NCI-H128 (cell line): ENCODE measurements around the gene UBALD1.
"Not testable (repeated sequence)": the region's sequence is repeated elsewhere in the genome, so short reads cannot be mapped to it uniquely, and the experiment has no call there.

ENCODE experiments used
- DNase-seq: peaks from one replicate; lab custom pipeline; 2025; ENCODE audit not compliant: unreplicated experiment; lab: John Stamatoyannopoulos, UW

UBALD1 gene

DNA sequence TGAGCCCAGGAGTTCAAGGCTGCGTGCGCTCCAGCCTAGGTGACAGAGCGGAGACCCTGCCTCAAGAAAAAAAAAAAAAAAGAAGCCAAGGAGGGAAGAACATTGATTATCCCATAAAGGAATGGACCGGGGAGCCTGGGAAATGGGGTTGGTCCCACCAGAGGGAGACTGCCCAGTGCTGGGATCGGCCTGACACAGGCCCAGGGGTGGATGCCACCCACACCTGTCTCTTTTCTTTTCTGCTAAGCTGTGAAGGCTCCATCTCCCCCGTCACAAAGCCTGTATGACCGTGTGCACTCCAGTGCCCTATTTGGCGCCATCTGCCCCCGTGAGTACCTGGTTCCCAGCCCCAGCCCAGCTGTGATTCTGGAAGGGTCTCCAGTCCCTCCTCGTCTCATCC is 15.7 kb downstream of the UBALD1 start:
- DNase-seq: no peak

GRCh38 chr16:4597174-4597573 is 17.5 kb downstream of the UBALD1 start:
- DNase-seq: no peak

GRCh38 chr16:4594433-4595410 is 20.0 kb downstream of the UBALD1 start:
- no peak for DNase-seq

- DNase-seq: no peak
These were observed 21.6 kb downstream of the UBALD1 start for GRCh38 chr16:4593086-4593485.

DNA sequence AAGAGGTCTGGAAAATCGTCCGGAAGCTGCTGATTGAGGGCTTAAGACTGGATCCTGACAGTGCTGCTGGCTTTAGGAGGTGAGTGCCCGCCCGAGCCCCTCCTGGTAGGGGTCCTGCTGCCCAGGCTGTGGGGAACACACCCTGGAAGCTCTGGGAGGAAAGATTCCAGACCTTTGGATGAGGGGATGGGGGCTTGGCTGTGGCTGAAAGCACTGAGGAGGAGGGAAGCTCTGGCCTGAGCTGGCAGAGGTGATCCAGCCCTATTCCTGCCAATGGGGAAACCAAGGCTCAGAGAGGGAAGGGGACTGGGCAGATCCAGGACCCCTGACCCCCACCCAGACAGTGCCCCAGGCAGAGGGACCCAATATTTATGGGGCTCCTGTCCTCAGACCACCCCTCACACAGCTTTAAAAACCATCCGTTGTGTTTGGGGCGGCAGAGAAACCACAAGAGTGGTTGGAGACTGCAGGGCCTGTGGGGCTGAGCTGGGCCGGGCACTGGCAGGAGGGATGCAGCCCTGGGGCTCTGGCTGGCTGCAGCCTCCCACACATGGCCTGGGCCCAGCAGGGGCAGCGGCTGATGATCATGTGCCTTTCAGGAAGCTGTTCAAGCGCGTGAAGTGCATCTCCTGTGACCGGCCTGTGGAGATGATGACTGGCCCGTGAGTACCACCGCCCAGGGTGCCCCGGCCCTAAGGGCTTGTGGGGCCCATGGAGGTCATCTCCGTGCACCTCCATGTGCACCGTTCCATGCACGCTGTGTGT is 22.8 kb downstream of the UBALD1 start:
- DNase-seq: no peak

DNA sequence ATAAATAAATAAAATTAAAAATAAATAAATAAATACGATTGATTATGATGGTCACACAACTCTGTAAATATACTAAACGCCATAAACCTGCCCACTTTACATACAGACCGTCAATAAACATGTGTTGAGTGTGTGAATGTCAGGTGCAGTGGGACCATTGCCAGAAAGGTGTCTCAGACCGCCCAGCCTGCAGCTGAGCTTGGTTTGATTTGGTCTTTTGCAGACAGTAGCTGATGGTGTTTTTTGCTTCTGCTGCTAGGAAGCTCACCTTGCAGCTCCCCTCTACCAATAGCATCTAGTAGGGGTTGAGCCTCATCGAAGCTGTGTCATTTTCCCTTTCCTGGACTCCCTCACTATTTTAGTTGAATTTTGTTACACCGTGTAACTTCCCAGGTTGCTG is 23.5 kb downstream of the UBALD1 start:
- no peak for DNase-seq

- DNase-seq: no peak
These were observed 25.7 kb downstream of the UBALD1 start for GRCh38 chr16:4588961-4589360.

DNA sequence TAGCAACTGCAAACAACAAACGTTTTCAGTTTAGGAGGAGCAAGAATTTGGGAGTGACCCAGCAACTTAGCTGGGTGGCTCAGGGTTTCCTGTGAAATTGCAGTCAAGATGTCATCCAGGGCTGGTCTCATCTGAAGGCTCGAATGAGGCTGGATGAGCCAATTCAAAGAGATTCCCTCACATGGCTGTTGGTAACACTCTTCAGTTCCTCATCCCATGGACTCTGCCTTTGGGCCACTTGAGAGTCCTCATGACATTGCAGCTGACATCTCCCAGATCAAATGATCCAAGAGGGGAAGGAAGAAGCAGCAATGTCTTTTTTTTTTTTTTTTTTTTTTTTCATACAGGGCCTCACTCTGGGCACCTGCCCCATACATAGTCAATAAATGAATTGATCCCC is 26.3 kb downstream of the UBALD1 start:
- no peak for DNase-seq

DNA sequence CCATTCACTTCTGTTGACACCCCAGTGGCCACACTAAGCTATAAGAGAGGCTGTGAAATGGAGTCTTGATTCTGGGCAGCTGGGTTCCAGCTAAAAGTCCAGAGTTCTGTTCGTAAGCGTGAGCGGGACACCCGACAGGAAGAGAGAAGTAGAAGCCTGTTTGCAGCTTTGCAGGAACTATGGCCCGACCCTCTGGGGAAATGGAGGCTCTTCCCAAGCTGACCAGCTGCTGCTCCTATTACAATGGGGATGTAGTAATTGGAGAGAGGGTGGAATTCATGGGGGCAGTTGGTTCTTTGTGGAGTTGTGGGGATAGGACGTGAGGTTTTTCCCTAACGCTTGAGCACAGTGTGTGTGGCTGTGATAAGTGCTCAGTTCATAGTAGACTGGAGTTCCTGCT is 28.4 kb downstream of the UBALD1 start:
- no peak for DNase-seq

DNA sequence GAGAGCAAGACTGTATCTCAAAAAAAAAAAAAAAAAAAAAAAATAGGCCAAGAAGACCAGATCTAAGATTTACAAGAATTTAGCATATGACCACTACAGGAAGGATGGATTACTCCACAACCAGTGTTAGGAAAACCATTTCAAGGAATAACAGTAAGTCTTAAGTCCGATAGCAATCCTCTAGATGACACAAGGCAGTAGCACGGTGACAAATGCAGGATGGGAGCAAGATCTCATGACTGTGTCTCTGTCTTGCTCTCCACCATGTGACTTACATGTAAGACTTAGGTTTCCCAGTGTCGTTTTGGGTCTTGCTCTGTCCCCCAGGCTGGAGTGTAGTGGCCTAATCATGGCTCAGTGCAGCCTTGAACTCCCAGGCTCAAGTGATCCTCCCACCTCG is 30.8 kb downstream of the UBALD1 start:
- no peak for DNase-seq

DNA sequence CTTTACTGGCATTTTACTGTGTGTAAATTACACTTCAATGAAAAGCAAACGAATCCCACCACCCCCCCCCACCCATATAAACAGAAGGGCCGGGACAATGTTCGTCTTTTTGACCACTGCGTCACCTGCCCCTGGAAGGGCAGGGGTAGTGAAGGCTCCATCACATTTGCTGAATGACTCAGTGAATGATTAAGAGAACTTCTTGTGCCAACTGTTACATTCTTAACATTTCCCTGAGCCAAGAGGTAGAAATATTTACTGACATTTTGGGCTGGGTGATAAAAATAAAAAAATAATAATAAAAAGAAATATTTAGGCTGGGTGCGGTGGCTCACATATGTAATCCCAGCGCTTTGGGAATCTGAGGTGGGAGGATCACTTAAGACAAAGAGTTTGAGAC is 34.4 kb downstream of the UBALD1 start:
- no peak for DNase-seq

DNA sequence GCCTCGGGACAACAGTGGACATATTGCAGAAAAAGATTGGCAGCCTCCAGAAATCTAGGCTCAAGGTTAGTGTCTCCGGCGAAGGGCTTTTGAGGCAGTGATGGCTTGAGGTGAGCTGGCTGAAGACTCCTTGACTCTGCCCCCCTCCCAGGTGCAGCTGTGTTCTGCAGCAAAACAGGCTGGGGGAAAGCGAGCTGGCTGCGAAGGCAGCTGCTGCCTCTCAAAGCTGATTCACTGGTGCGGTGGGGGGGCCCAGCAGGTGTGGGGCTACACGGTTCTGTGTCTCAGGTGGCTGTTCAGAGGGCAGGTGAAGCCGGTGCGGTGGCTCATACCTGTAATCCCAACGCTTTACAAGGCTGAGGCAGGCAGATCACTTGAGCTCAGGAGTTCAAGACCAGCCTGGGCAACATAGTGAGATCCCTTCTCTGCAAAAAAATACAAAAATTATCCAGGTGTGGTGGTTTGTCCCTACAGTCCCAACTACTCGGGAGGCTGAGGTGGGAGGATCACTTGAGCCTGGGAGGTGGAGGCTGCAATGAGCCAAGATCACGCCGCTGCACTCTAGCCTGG is 35.6 kb downstream of the UBALD1 start:
- no peak for DNase-seq

- DNase-seq: no peak
These were observed 38.7 kb downstream of the UBALD1 start for GRCh38 chr16:4576008-4576407.

DNA sequence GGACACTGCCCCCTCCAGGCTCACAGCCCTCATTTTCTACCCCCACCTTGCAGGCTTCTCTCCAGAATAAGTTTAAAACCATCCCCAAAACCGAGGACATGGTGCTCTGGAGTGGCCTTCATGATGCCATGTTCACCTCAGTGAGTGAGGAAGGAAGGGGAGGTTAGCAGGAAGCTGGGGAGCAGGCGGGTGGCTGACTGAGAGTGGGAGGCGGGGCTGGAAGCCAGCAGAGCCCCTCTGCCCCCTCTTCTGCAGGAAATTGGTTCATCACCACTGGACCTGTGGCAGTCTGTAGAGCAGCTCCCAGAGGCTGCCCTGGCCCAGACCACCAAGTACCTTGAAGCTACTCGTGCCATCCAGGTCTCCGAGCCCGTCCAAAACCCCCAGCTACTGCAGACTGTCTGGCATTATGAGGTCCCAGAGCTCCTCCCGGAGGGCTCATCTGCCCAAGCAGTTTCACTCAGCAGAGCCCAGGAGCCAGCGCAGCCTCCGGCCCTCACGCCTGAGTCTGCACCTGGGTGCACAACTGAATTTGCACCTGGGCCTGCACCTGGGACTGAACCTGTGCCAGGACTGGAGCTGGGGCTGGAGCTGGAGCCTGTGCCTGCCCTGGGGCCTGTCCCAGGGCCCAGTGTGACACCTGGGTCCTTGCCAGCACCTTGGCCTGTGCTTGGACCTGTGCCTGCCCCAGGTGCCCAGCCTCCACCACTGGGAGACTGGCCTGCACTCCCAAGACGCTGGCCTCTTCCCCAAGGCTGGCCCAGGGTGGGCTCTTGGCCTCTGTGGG is 39.6 kb downstream of the UBALD1 start:
- no peak for DNase-seq

GRCh38 chr16:4573926-4574325 is 40.8 kb downstream of the UBALD1 start:
- not testable (repeated sequence) for DNase-seq

DNA sequence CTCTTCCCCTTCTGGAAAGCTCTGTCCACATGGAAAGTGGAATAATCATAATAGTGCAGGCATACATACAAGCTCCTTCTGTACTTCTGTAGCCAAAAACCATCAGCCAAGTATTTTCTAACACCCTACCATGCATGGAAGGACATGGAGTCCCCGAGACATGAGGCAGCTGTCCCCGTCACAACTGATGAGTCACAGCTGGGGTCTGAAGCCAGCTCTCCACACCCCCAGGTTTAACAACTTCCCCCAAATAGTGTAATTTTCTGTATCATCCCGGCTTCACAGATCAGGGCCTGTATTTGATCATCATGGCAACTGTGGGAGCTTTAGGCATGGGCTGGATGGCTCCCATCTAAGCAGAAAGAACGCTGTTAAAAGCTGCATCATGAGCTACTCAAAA is 42.0 kb downstream of the UBALD1 start:
- DNase-seq: no peak

- no peak for DNase-seq
These were observed 43.9 kb downstream of the UBALD1 start for GRCh38 chr16:4570688-4571321.

- no peak for DNase-seq
These were observed 44.6 kb downstream of the UBALD1 start for GRCh38 chr16:4570086-4570485.

GRCh38 chr16:4566144-4566543 is 48.5 kb downstream of the UBALD1 start:
- no peak for DNase-seq

GRCh38 chr16:4564661-4565267 is 49.9 kb downstream of the UBALD1 start:
- no peak for DNase-seq
